HepG2 (cell line): ENCODE measurements around the gene NAPB. TPM values are rescaled to one million over a fixed set of nuclear protein-coding genes. Genes with fewer than 3 reads are reported as not detected.

Source experiments
- GABPB1 ChIP-seq: IDR thresholded peaks from 2 replicates; pipeline ENCODE4 v1.6.1; 2016; ENCODE audit warnings: mild to moderate bottlenecking, missing genetic modification reagents, moderate library complexity, missing compliant biosample characterization
- HOXA9 ChIP-seq: sonication (generic); formaldehyde crosslinking; IDR thresholded peaks from 2 replicates; pipeline ENCODE4 v1.8.1; 2022; ENCODE audit warnings: missing genetic modification reagents, mild to moderate bottlenecking, moderate library complexity, borderline replicate concordance
- MXI1 ChIP-seq: IDR thresholded peaks from 3 replicates; pipeline ENCODE4 v1.6.1; 2012; ENCODE audit warnings: low read depth, low read length, inconsistent platforms, borderline replicate concordance
- PBX2 ChIP-seq: IDR thresholded peaks from 2 replicates; pipeline ENCODE4 v1.6.1; 2016; ENCODE audit warnings: control low read depth
- PHF8 ChIP-seq: sonication (generic); formaldehyde crosslinking; IDR thresholded peaks from 2 replicates; pipeline ENCODE4 v1.5.0; 2020; ENCODE audit warnings: missing genetic modification reagents
- REST ChIP-seq, 2 experiments: IDR thresholded peaks; 2 replicates each; pipeline ENCODE4 v1.6.1; 2011 to 2012; ENCODE audit warnings: low read length in 2 of 2, borderline replicate concordance in 1 of 2, low read depth in 1 of 2, mild to moderate bottlenecking in 1 of 2, moderate library complexity in 1 of 2
- SALL1 ChIP-seq: sonication (generic); formaldehyde crosslinking; IDR thresholded peaks from 2 replicates; pipeline ENCODE4 v1.8.0; 2022; ENCODE audit warnings: mild to moderate bottlenecking, missing genetic modification reagents
- TCF7L2 ChIP-seq: IDR thresholded peaks from 2 replicates; pipeline ENCODE4 v1.6.1; 2011; ENCODE audit warnings: mild to moderate bottlenecking, low read depth, low read length, moderate library complexity
- ZNF180 ChIP-seq: sonication (generic); formaldehyde crosslinking; IDR thresholded peaks from 2 replicates; pipeline ENCODE4 v1.4.0; 2020; ENCODE audit warnings: low read depth, missing genetic modification reagents, borderline replicate concordance
- ZNF615 ChIP-seq: sonication (generic); formaldehyde crosslinking; IDR thresholded peaks from 2 replicates; pipeline ENCODE4 v1.5.0; 2020; ENCODE audit warnings: mild to moderate bottlenecking, missing genetic modification reagents, borderline replicate concordance
- ZNF660 ChIP-seq: sonication (generic); formaldehyde crosslinking; IDR thresholded peaks from 2 replicates; pipeline ENCODE4 v1.5.1; 2020; ENCODE audit warnings: mild to moderate bottlenecking, low read depth, missing genetic modification reagents, borderline replicate concordance
- ZNF83 ChIP-seq: sonication (generic); formaldehyde crosslinking; IDR thresholded peaks from 2 replicates; pipeline ENCODE4 v1.4.0; 2020; ENCODE audit warnings: missing genetic modification reagents, mild to moderate bottlenecking, borderline replicate concordance
- ZXDC ChIP-seq: sonication (generic); formaldehyde crosslinking; IDR thresholded peaks from 2 replicates; pipeline ENCODE4 v1.5.0; 2020; ENCODE audit warnings: mild to moderate bottlenecking, missing genetic modification reagents
- polyA plus RNA-seq, 8 experiments: library from polyadenylated mRNA; depleted of rRNA in 3 of 8; stranded (reverse) in 7 of 8; unstranded in 1 of 8; fragments of >200 nt; fragmentation: Illumina TruSeq in 4 of 8; extraction: Trizol in 4 of 8; gene quantifications; 2 replicates each; pipeline versions ENCODE4 v1.2.1 to v1.2.3, GENCODE V29; 2011 to 2016; ENCODE audit warnings: low read depth in 4 of 8, missing spikeins in 1 of 8, mixed read lengths in 1 of 8; ENCODE audit not compliant: insufficient read depth in 1 of 8
- total RNA-seq, 5 experiments: library from RNA; depleted of rRNA; stranded (reverse); fragments of >200 nt; fragmentation: Illumina TruSeq; extraction: Trizol; gene quantifications; 2 replicates each; pipeline ENCODE4 v1.2.3, GENCODE V29; 2016; ENCODE audit warnings: low read depth in 1 of 5
- TF ChIP-seq, protein P1 (sequence below): sonication (generic); formaldehyde crosslinking; IDR thresholded peaks from 2 replicates; pipeline ENCODE4 v1.8.1; 2022; ENCODE audit warnings: mild to moderate bottlenecking, missing genetic modification reagents
- TF ChIP-seq, protein P2 (sequence below): sonication (generic); formaldehyde crosslinking; IDR thresholded peaks from 2 replicates; pipeline ENCODE4 v1.4.0; 2020; ENCODE audit warnings: missing genetic modification reagents, mild to moderate bottlenecking, borderline replicate concordance

The NAPB gene
- total and polyA plus RNA-seq, 2 of the 13 experiments (the other 11 are each of a cell fraction or from before 2014, with no cell fraction given): 15.2 to 16.1 TPM

GRCh38 chr20:23350904-23351838, 70.1 kb downstream of the NAPB start (continued):
- TF ChIP-seq GABPB1 (CRISPR knock-in tag): no peak; the same call in none of the 2 replicates
- TF ChIP-seq, protein P1, sequence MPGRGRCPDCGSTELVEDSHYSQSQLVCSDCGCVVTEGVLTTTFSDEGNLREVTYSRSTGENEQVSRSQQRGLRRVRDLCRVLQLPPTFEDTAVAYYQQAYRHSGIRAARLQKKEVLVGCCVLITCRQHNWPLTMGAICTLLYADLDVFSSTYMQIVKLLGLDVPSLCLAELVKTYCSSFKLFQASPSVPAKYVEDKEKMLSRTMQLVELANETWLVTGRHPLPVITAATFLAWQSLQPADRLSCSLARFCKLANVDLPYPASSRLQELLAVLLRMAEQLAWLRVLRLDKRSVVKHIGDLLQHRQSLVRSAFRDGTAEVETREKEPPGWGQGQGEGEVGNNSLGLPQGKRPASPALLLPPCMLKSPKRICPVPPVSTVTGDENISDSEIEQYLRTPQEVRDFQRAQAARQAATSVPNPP (CRISPR knock-in tag): peak; percentile 73; the same call in 1 of the 2 replicates
- TF ChIP-seq ZNF180 (CRISPR knock-in tag): no peak
- no peak; the same call in 1 of the 2 replicates for TF ChIP-seq SALL1 (CRISPR knock-in tag)
- no peak for TF ChIP-seq ZNF83 (CRISPR knock-in tag)
- TF ChIP-seq MXI1: peak; percentile 67; the same call in 2 of the 3 replicates
- TF ChIP-seq ZNF660 (CRISPR knock-in tag): no peak
- no peak; the same call in 1 of the 2 replicates for TF ChIP-seq PHF8 (CRISPR knock-in tag)
- no peak for TF ChIP-seq ZXDC (CRISPR knock-in tag)
- TF ChIP-seq, protein P2, sequence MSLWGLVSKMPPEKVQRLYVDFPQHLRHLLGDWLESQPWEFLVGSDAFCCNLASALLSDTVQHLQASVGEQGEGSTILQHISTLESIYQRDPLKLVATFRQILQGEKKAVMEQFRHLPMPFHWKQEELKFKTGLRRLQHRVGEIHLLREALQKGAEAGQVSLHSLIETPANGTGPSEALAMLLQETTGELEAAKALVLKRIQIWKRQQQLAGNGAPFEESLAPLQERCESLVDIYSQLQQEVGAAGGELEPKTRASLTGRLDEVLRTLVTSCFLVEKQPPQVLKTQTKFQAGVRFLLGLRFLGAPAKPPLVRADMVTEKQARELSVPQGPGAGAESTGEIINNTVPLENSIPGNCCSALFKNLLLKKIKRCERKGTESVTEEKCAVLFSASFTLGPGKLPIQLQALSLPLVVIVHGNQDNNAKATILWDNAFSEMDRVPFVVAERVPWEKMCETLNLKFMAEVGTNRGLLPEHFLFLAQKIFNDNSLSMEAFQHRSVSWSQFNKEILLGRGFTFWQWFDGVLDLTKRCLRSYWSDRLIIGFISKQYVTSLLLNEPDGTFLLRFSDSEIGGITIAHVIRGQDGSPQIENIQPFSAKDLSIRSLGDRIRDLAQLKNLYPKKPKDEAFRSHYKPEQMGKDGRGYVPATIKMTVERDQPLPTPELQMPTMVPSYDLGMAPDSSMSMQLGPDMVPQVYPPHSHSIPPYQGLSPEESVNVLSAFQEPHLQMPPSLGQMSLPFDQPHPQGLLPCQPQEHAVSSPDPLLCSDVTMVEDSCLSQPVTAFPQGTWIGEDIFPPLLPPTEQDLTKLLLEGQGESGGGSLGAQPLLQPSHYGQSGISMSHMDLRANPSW (CRISPR knock-in tag): no peak
- TF ChIP-seq ZNF615: no peak; the same call in 1 of the 2 replicates
- peak; percentile 96 for TF ChIP-seq HOXA9 (CRISPR knock-in tag)
- no peak for TF ChIP-seq PBX2 (CRISPR knock-in tag)
- TF ChIP-seq TCF7L2: no peak
- TF ChIP-seq REST (IDR thresholded peaks at IDR 0.05; ENCODE audit: borderline replicate concordance in 1 of 2, low read depth in 1 of 2, low read length in 2 of 2): no peak
